WTC11 (cell line): ENCODE results near the gene PCDHGB5.
"Not testable (repeated sequence)": the region's sequence is repeated elsewhere in the genome, so short reads cannot be mapped to it uniquely, and the experiment has no call there.

Source experiments
- ATF1 ChIP-seq: sonication (generic); formaldehyde crosslinking; IDR thresholded peaks from 2 replicates; pipeline ENCODE4 v1.8.1; 2023; ENCODE audit warnings: mild to moderate bottlenecking, moderate library complexity, missing genetic modification reagents
- FOXP1 ChIP-seq: sonication (generic); formaldehyde crosslinking; IDR thresholded peaks from 2 replicates; pipeline ENCODE4 v1.8.0; 2022; ENCODE audit warnings: missing genetic modification reagents, mild to moderate bottlenecking, moderate library complexity, borderline replicate concordance
- KAT7 ChIP-seq: sonication (generic); formaldehyde crosslinking; IDR thresholded peaks from 2 replicates; pipeline ENCODE4 v1.8.1; 2023; ENCODE audit warnings: missing genetic modification reagents, mild to moderate bottlenecking, borderline replicate concordance
- TF ChIP-seq, protein P1 (sequence below): fragments of 200-600 bp; IDR thresholded peaks from 2 replicates; pipeline ENCODE4 v1.8.0; 2022; ENCODE audit warnings: antibody characterized with exemption
- TF ChIP-seq, protein P2 (sequence below): sonication (generic); formaldehyde crosslinking; IDR thresholded peaks from 2 replicates; pipeline ENCODE4 v1.8.1; 2023; ENCODE audit warnings: mild to moderate bottlenecking, missing genetic modification reagents, borderline replicate concordance

DNA sequence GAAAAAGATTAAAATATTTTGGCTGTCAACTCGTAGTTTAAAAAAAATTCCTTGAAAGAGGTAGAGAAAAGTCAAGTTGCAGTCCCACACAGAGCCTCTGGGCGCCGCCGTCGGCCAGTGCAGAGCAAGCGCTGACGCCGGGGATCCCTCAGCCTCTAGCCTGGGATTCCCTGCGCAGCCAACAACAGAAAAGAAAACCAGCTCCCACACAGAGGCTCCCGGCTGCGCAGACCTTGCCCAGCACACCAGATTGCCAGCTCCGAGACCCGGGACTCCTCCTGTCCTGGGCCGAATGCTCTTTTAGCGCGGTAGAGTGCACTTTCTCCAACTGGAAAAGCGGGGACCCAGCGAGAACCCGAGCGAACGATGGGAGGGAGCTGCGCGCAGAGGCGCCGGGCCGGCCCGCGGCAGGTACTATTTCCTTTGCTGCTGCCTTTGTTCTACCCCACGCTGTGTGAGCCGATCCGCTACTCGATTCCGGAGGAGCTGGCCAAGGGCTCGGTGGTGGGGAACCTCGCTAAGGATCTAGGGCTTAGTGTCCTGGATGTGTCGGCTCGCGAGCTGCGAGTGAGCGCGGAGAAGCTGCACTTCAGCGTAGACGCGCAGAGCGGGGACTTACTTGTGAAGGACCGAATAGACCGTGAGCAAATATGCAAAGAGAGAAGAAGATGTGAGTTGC is 19.9 kb downstream of the PCDHGB5 start, which contains the start of gene PCDHGB7:
- TF ChIP-seq, protein P1, sequence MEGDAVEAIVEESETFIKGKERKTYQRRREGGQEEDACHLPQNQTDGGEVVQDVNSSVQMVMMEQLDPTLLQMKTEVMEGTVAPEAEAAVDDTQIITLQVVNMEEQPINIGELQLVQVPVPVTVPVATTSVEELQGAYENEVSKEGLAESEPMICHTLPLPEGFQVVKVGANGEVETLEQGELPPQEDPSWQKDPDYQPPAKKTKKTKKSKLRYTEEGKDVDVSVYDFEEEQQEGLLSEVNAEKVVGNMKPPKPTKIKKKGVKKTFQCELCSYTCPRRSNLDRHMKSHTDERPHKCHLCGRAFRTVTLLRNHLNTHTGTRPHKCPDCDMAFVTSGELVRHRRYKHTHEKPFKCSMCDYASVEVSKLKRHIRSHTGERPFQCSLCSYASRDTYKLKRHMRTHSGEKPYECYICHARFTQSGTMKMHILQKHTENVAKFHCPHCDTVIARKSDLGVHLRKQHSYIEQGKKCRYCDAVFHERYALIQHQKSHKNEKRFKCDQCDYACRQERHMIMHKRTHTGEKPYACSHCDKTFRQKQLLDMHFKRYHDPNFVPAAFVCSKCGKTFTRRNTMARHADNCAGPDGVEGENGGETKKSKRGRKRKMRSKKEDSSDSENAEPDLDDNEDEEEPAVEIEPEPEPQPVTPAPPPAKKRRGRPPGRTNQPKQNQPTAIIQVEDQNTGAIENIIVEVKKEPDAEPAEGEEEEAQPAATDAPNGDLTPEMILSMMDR, result peak; percentile 70; the same call in 1 of the 2 replicates
- TF ChIP-seq, protein P2, sequence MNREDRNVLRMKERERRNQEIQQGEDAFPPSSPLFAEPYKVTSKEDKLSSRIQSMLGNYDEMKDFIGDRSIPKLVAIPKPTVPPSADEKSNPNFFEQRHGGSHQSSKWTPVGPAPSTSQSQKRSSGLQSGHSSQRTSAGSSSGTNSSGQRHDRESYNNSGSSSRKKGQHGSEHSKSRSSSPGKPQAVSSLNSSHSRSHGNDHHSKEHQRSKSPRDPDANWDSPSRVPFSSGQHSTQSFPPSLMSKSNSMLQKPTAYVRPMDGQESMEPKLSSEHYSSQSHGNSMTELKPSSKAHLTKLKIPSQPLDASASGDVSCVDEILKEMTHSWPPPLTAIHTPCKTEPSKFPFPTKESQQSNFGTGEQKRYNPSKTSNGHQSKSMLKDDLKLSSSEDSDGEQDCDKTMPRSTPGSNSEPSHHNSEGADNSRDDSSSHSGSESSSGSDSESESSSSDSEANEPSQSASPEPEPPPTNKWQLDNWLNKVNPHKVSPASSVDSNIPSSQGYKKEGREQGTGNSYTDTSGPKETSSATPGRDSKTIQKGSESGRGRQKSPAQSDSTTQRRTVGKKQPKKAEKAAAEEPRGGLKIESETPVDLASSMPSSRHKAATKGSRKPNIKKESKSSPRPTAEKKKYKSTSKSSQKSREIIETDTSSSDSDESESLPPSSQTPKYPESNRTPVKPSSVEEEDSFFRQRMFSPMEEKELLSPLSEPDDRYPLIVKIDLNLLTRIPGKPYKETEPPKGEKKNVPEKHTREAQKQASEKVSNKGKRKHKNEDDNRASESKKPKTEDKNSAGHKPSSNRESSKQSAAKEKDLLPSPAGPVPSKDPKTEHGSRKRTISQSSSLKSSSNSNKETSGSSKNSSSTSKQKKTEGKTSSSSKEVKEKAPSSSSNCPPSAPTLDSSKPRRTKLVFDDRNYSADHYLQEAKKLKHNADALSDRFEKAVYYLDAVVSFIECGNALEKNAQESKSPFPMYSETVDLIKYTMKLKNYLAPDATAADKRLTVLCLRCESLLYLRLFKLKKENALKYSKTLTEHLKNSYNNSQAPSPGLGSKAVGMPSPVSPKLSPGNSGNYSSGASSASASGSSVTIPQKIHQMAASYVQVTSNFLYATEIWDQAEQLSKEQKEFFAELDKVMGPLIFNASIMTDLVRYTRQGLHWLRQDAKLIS, result not testable (repeated sequence)
- TF ChIP-seq ATF1; KAT7 (CRISPR knock-in tag): not testable (repeated sequence)
- TF ChIP-seq FOXP1 (CRISPR knock-in tag), result 0 out of 2 replicates have a peak, but pooled peaks have one; percentile 25
